ENCODE data around the gene HOXB4.

The HOXB4 gene

DNA sequence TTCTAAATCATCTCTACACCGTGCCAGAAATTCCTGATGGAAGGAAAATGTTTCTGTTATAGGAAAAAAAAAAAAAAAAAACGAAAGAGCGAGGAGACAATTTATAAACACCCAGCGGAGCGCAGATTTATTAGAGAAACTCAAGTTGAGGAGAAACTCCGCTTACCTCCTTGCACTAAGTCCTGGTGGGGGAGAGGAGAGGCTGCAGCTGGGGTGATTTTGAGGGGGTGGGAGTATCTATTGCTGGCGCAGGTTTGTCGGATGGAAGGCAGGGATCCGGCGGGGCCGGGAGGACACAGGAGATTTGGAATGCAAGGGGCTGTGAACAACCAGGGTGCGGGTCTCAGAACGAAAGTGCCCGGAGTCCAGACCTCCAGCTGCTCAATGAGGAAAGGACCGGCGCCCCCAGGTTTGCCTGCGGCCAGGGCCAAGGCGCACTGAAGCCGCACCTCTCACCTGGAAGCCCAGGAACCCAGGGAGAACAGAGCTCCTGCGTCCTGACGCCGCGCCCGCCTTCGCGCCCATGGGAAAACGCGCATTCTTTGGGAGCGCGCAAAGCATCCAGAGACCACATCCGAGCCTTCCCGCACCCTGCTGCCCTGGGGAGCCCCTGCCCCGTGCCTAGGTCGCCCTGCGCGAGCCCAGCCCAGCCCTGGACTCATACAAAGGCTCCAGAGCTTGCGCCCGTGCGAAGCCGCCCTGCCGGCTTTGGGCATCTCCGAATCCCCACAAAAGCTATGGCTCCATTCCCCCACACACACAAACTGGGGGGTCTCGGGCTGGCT is 39.5 kb upstream of the HOXB4 start:
- TF ChIP-seq EZH2phosphoT487 (IDR thresholded peaks at IDR 0.05; ENCODE audit: borderline replicate concordance, low read length) (no peak), CTCF (IDR thresholded peaks at IDR 0.05; ENCODE audit: low read depth, low read length, poor library complexity, severe bottlenecking) (no peak)
- no peaks in the 10 kb centered on the region for H3K79me2 ChIP-seq (ENCODE audit: control insufficient read depth, low read length)
- H3K9me2 ChIP-seq (replicated peaks; ENCODE audit: control insufficient read depth, low read length), result no peaks in the 10 kb centered on the region
- H3K4me1 ChIP-seq (ENCODE audit: control insufficient read depth, low read length), result peaks cover 9% of the 10 kb centered on the region
- no peak overlapping the region for H3K4me2 ChIP-seq (ENCODE audit: low read length)
- peaks cover 81% of the 10 kb centered on the region for H3K27me3 ChIP-seq (ENCODE audit: control insufficient read depth, low read length)
- no peaks in the 10 kb centered on the region for H3K9me3 ChIP-seq (ENCODE audit: control insufficient read depth, insufficient read depth, low read length)
- no peak overlapping the region for H3K27ac ChIP-seq (ENCODE audit: low read depth, low read length)
- no peaks in the 10 kb centered on the region for H4K20me1 ChIP-seq (ENCODE audit: control insufficient read depth, insufficient read depth, low read depth, low read length)
- no peaks in the 10 kb centered on the region for H3F3A ChIP-seq (ENCODE audit: control insufficient read depth, insufficient read depth)
- no peak overlapping the region for H3K4me3 ChIP-seq (ENCODE audit: low read length)
- H3K36me3 ChIP-seq (ENCODE audit: control insufficient read depth, low read length), result no peaks in the 10 kb centered on the region

DNA sequence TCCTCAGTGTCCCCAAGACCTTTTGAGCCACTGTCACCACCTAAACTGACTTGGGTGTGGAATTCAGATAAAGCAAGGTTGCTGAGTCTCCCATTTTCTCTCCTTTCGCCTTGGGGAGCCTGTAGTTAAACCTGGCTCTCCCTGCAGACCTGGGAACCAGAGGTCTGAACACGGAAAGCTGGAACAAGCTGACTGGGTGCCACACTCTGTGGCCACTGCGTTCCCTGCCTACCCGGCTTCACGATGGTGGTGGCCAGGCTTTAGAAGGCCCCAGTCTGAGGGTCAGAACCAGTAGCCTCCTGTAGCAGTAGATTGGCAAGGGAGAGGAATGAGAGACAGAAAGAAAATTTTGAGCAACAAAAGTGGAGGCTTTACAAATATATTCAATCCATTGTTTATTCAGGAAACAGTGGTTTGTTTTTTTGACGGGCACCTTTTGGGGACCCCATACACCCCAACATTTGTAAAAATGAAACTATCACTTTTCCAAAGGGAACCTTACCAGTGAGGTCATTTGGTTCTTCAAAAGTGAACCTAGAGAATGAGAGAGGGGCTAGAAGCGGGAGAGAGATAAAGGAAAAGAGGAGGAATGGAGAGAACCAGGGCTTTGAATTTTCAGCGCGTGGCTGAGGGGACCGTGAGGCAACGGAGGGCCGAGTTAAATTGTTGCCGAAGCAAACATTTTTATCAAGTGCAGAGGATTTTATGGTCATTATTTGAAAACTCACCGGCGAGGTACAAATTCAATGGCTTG is 38.7 kb upstream of the HOXB4 start:
- H3K36me3 ChIP-seq (ENCODE audit: control insufficient read depth, low read length), result no peaks in the 10 kb centered on the region
- no peaks in the 10 kb centered on the region for H3K79me2 ChIP-seq (ENCODE audit: control insufficient read depth, low read length)
- H3K27me3 ChIP-seq (ENCODE audit: control insufficient read depth, low read length), result peaks cover 81% of the 10 kb centered on the region
- no peaks in the 10 kb centered on the region for H4K20me1 ChIP-seq (ENCODE audit: control insufficient read depth, insufficient read depth, low read depth, low read length)
- no peak overlapping the region for H3K27ac ChIP-seq (ENCODE audit: low read depth, low read length)
- peaks cover 17% of the 10 kb centered on the region for H3K4me1 ChIP-seq (ENCODE audit: control insufficient read depth, low read length)
- H3K9me3 ChIP-seq (ENCODE audit: control insufficient read depth, insufficient read depth, low read length), result no peaks in the 10 kb centered on the region
- H3K9me2 ChIP-seq (replicated peaks; ENCODE audit: control insufficient read depth, low read length), result no peaks in the 10 kb centered on the region
- H3K4me3 ChIP-seq (ENCODE audit: low read length), result no peak overlapping the region
- H3F3A ChIP-seq (ENCODE audit: control insufficient read depth, insufficient read depth), result no peaks in the 10 kb centered on the region
- H3K4me2 ChIP-seq (ENCODE audit: low read length), result no peak overlapping the region
- TF ChIP-seq CTCF (IDR thresholded peaks at IDR 0.05; ENCODE audit: low read depth, low read length, poor library complexity, severe bottlenecking), result no peak
- no peak for TF ChIP-seq EZH2phosphoT487 (IDR thresholded peaks at IDR 0.05; ENCODE audit: borderline replicate concordance, low read length)

- Histone ChIP-seq H3K9me2 (replicated peaks; ENCODE audit: control insufficient read depth, low read length) (no peaks in the 10 kb centered on the region), H3F3A (ENCODE audit: control insufficient read depth, insufficient read depth) (no peaks in the 10 kb centered on the region), H3K4me3 (ENCODE audit: low read length) (no peak overlapping the region), H3K4me1 (ENCODE audit: control insufficient read depth, low read length) (peaks cover 21% of the 10 kb centered on the region), H4K20me1 (ENCODE audit: control insufficient read depth, insufficient read depth, low read depth, low read length) (no peaks in the 10 kb centered on the region), H3K79me2 (ENCODE audit: control insufficient read depth, low read length) (no peaks in the 10 kb centered on the region), H3K36me3 (ENCODE audit: control insufficient read depth, low read length) (no peaks in the 10 kb centered on the region), H3K27ac (ENCODE audit: low read depth, low read length) (no peak overlapping the region), H3K27me3 (ENCODE audit: control insufficient read depth, low read length) (peaks cover 82% of the 10 kb centered on the region), H3K4me2 (ENCODE audit: low read length) (no peak overlapping the region), H3K9me3 (ENCODE audit: control insufficient read depth, insufficient read depth, low read length) (no peaks in the 10 kb centered on the region)
- no peak for TF ChIP-seq EZH2phosphoT487 (IDR thresholded peaks at IDR 0.05; ENCODE audit: borderline replicate concordance, low read length)
- no peak for TF ChIP-seq CTCF (IDR thresholded peaks at IDR 0.05; ENCODE audit: low read depth, low read length, poor library complexity, severe bottlenecking)
Observed at GRCh38 chr17:48615963-48616716, 38.0 kb upstream of the HOXB4 start.
